ENCODE data around the gene SLC30A5. TPM values are rescaled to one million over a fixed set of nuclear protein-coding genes. Genes with fewer than 3 reads are reported as not detected.

SLC30A5 gene
- total RNA-seq, 3 donors from 2014 or later (not counting 1 experiment from before 2014, with no cell fraction given), result 17.8 to 30.1 (median 26.7) TPM

- Histone ChIP-seq H3K9me3 (ENCODE audit: control insufficient read depth, insufficient read depth, low read length) (no peaks in the 10 kb centered on the region), H3K4me3 (ENCODE audit: low read length) (no peak overlapping the region), H3K27ac (ENCODE audit: low read length) (no peak overlapping the region), H3K36me3 (ENCODE audit: control insufficient read depth, insufficient read depth, low read length) (no peaks in the 10 kb centered on the region), H3K27me3 (ENCODE audit: control insufficient read depth, insufficient read depth, low read length) (no peaks in the 10 kb centered on the region), H3K4me1 (ENCODE audit: control insufficient read depth, insufficient read depth, low read length) (no peaks in the 10 kb centered on the region)
- no peak overlapping the region for H3K4me3 Mint-ChIP-seq
- no peak overlapping the region for H3K27ac Mint-ChIP-seq
- no peaks in the 10 kb centered on the region for H3K9me3 Mint-ChIP-seq
- no peak for TF ChIP-seq CTCF (IDR thresholded peaks at IDR 0.05)
- intact Hi-C loops (cut with micrococcal nuclease), result no loop called here
- DNase-seq, result peak in 1 of 2 donors; percentile 17
- no peak for ATAC-seq
- H3K4me1 Mint-ChIP-seq, result peaks cover 0 to 5% of the 10 kb centered on the region in 2 donors
- H3K36me3 Mint-ChIP-seq, result no peaks in the 10 kb centered on the region
- WGBS (ENCODE audit: insufficient coverage), result 86% methylated on average over 1 of the region's 3 CpGs
- peaks cover 2 to 6% of the 10 kb centered on the region in 2 donors for H3K27me3 Mint-ChIP-seq (ENCODE audit: low read depth in 2 of 2)
These were observed 45.6 kb upstream of the SLC30A5 start for GRCh38 chr5:69048230-69048629.

GRCh38 chr5:69049151-69049550 is 44.7 kb upstream of the SLC30A5 start:
- Histone ChIP-seq H3K36me3 (ENCODE audit: control insufficient read depth, insufficient read depth, low read length) (no peaks in the 10 kb centered on the region), H3K4me3 (ENCODE audit: low read length) (no peak overlapping the region), H3K9me3 (ENCODE audit: control insufficient read depth, insufficient read depth, low read length) (no peaks in the 10 kb centered on the region), H3K27ac (ENCODE audit: low read length) (no peak overlapping the region), H3K4me1 (ENCODE audit: control insufficient read depth, insufficient read depth, low read length) (no peaks in the 10 kb centered on the region), H3K27me3 (ENCODE audit: control insufficient read depth, insufficient read depth, low read length) (no peaks in the 10 kb centered on the region)
- 57% methylated on average over 1 of the region's 1 CpG for WGBS (ENCODE audit: insufficient coverage)
- no peak overlapping the region for H3K4me3 Mint-ChIP-seq
- H3K36me3 Mint-ChIP-seq, result no peaks in the 10 kb centered on the region
- no peak for ATAC-seq
- no peaks in the 10 kb centered on the region for H3K4me1 Mint-ChIP-seq
- TF ChIP-seq CTCF (IDR thresholded peaks at IDR 0.05), result no peak
- DNase-seq, result no peak
- H3K27ac Mint-ChIP-seq, result no peak overlapping the region
- no peaks in the 10 kb centered on the region for H3K9me3 Mint-ChIP-seq
- H3K27me3 Mint-ChIP-seq (ENCODE audit: low read depth in 2 of 2), result peaks cover 2 to 6% of the 10 kb centered on the region in 2 donors
- intact Hi-C loops (cut with micrococcal nuclease), result no loop called here

GRCh38 chr5:69049796-69050195 is 44.0 kb upstream of the SLC30A5 start:
- intact Hi-C loops (cut with micrococcal nuclease), result no loop called here
- DNase-seq (no peak), ATAC-seq (no peak)
- Histone ChIP-seq H3K36me3 (ENCODE audit: control insufficient read depth, insufficient read depth, low read length) (no peaks in the 10 kb centered on the region), H3K4me1 (ENCODE audit: control insufficient read depth, insufficient read depth, low read length) (no peaks in the 10 kb centered on the region), H3K4me3 (ENCODE audit: low read length) (no peak overlapping the region), H3K9me3 (ENCODE audit: control insufficient read depth, insufficient read depth, low read length) (no peaks in the 10 kb centered on the region), H3K27me3 (ENCODE audit: control insufficient read depth, insufficient read depth, low read length) (no peaks in the 10 kb centered on the region), H3K27ac (ENCODE audit: low read length) (no peak overlapping the region)
- H3K4me3 Mint-ChIP-seq, result no peak overlapping the region
- no peaks in the 10 kb centered on the region for H3K4me1 Mint-ChIP-seq
- 100% methylated on average over 1 of the region's 2 CpGs for WGBS (ENCODE audit: insufficient coverage)
- H3K36me3 Mint-ChIP-seq, result no peaks in the 10 kb centered on the region
- no peak overlapping the region for H3K27ac Mint-ChIP-seq
- H3K9me3 Mint-ChIP-seq, result no peaks in the 10 kb centered on the region
- no peak for TF ChIP-seq CTCF (IDR thresholded peaks at IDR 0.05)
- H3K27me3 Mint-ChIP-seq (ENCODE audit: low read depth in 2 of 2), result peaks cover 2 to 6% of the 10 kb centered on the region in 2 donors

GRCh38 chr5:69050214-69050613 is 43.6 kb upstream of the SLC30A5 start:
- Histone ChIP-seq H3K4me3 (ENCODE audit: low read length) (no peak overlapping the region), H3K27ac (ENCODE audit: low read length) (no peak overlapping the region), H3K9me3 (ENCODE audit: control insufficient read depth, insufficient read depth, low read length) (no peaks in the 10 kb centered on the region), H3K36me3 (ENCODE audit: control insufficient read depth, insufficient read depth, low read length) (no peaks in the 10 kb centered on the region), H3K27me3 (ENCODE audit: control insufficient read depth, insufficient read depth, low read length) (no peaks in the 10 kb centered on the region), H3K4me1 (ENCODE audit: control insufficient read depth, insufficient read depth, low read length) (no peaks in the 10 kb centered on the region)
- Mint-ChIP-seq H3K36me3 (no peaks in the 10 kb centered on the region), H3K4me1 (no peaks in the 10 kb centered on the region), H3K27me3 (ENCODE audit: low read depth in 2 of 2) (peaks cover 3 to 6% of the 10 kb centered on the region in 2 donors), H3K4me3 (no peak overlapping the region), H3K27ac (no peak overlapping the region), H3K9me3 (no peaks in the 10 kb centered on the region)
- 90% methylated on average over 2 of the region's 3 CpGs for WGBS (ENCODE audit: insufficient coverage)
- ATAC-seq (no peak), DNase-seq (no peak)
- TF ChIP-seq CTCF (IDR thresholded peaks at IDR 0.05), result no peak
- intact Hi-C loops (cut with micrococcal nuclease), result no loop called here

All from natural killer cell (primary cell).